NCI-H2171 treated with DMSO at 0.1 percent for 48 hours (cell line): Measurements from ENCODE around the gene SLCO2B1.

ENCODE experiments used
- DNase-seq: peaks from one replicate; lab custom pipeline; 2025; lab: John Stamatoyannopoulos, UW

Gene SLCO2B1

DNA sequence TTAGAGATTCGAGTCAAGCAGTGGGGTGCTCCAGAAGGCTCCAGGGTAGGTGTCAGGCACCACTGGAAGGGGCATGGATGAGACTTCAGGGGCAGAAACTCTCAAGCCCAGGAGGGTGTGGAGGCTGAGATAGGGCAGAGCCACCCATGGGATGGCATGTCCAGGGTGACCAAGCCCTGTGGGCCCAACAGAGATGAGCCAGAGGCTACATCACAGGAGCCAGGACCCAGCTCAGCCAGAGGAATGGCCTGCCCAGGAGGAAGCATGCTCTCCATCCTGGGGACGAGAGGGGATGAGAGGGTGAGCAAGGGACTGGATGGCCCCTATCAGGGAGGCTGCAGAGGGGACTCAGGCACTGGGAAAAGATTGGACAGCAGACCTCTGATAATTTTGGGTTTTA, 42.8 kb downstream of the SLCO2B1 start:
- no peak for DNase-seq

DNA sequence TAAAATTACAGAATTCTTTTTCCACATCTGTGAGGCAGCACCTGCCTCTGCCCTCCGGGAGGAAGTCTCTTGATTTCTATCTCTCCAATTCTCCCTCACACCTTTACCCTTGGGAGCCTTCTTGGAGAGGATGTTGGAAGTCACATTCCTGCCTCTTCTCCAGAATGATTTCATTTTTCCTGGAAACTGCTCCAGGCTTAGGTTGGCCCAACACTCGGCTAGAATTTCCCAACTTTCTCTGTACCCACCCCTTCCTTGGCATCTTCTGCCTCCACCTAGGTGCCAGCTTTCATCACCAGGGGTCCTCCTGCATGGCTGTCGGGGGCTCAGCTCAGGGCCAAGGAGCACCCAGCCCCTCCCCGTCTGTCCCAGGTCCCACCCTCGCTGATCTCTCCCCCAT, 43.2 kb downstream of the SLCO2B1 start:
- no peak for DNase-seq

DNA sequence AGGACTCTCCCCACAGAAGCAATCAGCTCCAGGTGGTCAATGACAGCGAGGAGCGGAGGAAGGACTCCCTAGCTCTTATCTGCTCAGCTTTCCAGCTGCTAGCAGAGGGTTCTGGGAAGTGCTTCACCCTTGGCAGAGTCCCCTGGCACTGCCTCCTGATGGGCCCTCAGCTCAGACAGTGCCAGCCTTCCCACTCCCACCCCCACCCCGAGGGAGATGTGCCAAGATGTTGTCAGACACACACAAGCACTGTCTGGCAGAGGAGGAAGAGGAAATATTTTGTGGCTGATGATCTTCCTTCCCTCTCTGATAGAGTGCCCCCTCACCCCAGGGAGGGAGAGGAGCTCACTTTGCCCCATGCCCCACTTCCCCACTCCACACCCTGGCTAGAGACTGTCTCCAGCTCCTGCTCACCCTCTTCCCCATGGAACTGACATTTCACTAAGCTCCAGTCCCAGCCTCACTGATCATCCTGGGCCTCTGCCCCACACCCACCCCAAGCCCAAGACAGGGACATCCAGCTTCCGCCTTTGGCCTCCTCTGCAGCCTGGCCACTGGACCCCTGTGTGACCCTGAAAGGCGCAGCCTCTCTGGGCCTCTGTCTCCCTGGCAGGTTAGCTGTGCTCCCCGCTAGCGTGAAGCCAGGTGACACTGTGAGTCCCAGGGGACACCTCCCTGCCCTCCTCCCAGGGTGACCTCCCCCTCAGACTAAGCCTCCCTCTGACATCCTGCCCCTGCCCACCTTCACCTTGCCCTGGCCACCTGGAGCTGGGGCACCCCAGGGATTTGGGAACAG, 44.5 kb downstream of the SLCO2B1 start:
- peak; percentile 11 for DNase-seq

DNA sequence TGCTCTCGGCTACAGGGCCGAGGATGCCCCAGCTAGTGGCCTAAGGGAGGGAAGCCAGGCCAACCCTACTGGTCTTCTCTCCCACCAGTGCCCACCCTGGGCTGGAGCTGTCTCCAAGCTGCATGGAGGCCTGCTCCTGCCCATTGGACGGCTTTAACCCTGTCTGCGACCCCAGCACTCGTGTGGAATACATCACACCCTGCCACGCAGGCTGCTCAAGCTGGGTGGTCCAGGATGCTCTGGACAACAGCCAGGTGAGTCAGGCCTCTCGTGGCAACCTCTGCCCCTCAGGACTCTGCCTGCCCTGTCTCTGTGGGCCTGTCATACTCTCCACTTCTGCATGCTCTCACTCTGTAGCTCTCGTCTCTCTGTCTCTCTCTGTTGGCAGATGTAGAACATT, 45.5 kb downstream of the SLCO2B1 start:
- no peak for DNase-seq

DNA sequence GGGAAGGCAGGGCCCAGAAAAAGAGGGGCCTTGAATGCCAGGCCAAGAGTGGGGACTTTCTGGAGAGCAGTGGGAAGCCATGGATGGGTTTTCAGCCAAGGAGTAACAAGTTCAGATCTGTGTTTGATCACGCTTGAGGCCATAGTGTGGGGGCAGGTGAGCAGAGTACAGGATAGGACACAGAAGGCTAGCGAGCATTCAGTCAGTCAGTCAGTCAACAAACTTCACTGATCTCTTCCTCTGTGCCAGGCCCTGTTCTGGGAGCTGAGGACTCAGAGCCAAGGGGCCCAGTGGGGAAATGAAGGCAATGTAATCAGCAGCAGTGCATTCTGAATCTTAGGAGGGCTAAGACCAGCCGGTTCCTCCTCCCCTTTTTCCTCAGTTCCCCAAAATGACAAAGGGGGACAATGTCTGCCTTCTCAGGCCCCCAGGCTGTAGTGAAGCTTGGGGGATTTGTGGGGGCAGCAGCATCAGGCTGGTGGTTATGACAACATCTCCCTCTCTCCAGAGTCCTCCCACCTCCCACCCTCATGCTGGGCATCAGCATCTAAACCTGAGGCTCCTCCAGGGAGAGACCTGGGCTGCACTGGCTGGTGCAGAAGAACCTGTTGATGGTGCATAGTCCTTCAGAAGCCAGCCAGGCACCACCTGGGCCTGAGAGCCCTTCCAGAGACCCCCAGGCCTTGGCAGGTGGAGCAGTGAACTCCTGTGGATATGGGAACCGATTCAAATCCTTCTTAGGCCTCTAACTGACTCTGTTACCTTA, 46.8 kb downstream of the SLCO2B1 start:
- DNase-seq: no peak

DNA sequence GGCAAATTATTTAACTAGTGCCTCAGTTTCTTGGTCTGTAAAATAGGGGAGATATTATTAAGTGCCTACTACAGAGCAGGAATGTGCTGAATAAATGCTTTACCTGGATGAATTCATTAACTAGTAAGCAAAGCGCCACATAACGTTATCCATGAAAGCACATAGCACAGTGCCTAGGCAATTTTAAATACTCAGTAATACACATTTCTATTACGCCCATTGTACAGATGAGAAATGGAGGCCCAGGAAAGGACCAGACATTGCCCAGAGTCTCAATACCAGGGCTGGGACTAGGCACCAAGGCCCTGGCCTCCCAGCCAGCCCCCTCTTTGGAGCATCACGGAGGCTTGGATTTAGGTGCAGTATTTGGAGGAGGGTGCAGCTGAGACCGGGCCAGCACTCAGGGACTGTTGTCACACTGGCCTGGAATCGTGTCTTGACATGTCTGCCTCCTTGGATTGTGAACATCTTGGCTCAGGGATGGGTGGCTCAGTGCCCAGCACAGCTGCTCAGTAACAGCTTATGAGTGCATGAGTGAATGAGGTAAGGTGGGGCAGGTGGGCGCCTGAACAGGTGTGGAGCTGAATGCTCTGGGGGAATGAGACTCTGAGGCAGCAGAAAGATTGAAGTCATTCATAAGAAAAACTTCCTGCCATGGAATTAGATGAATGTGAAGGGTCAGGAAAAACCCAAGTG, 47.5 kb downstream of the SLCO2B1 start:
- DNase-seq: peak; percentile 86

DNA sequence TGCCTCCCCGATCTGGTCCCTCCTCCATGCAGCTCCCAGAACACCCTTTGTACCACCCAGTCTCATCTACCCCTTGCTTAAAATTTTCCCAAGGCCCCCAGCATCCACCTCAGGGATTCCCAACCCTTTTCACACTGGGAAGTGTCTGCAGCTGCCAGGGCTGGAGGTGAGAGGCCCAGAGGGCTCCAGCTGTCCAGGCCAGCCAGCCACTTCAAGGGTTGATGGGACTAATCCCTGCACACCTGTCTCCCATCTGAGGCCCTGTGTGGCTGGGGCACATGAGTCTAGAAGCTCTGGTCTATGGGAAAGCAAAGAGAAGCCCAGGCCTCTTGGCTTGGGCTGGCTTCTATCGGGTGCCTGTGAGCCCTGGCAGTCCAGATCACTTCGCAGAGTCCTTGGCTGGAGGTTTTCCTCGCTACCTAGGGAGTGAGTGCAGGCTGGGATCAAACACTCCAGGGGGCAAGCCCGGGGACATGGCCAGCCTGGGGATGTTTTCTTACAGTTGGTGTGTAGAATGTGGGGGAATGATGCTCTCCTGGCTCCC, 48.6 kb downstream of the SLCO2B1 start:
- peak; percentile 49 for DNase-seq

DNA sequence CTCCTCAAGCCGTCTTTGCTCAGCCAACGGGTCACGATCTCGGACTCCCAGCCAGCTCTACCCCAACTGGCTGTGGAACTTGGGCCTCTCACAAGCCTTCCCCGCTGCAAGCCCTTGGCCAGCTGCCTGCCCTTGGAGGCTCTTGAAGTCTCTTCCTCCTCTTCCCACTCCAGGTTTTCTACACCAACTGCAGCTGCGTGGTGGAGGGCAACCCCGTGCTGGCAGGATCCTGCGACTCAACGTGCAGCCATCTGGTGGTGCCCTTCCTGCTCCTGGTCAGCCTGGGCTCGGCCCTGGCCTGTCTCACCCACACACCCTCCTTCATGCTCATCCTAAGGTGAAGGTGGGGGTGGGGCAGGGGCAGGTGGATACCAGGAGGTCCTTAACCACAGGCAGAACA, 49.1 kb downstream of the SLCO2B1 start:
- DNase-seq: no peak

DNA sequence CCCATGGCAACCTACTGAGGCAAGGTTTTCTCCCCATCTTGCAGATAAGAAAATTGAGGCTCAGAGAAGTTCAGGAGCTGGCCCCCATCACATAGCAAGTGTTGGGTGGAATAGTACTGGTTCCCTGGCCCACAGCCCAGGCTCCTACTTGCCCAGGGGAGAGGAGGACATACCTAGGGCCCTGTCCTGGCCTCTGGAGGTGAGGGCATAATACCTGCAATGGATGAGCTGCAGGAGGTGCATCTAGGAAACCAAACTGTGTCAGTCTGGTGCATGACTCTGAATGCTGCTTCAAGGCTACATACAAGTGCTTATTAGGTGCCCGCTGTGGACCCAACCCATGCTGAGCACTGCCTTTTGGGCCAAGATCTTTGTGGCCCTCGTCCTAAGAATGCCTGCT, 49.6 kb downstream of the SLCO2B1 start:
- no peak for DNase-seq

DNA sequence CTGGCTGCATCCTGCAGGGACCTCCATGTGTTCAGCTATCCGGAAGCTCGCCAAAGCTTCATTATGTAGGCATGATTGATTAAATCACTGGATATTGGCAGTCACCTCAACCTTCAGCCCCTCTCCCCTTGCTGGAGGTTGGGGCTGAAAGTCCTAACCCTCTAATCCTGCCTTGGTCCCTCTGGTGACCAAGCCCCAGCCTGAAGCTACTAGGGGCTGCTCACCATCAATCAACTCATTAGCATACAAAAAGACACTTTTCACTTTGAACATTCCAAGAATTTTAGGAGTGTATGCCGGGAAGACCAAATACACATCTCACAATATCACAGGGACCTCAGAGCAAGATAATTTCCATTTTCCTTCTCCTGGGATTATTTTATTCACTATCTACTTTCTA, 50.9 kb downstream of the SLCO2B1 start:
- no peak for DNase-seq

DNA sequence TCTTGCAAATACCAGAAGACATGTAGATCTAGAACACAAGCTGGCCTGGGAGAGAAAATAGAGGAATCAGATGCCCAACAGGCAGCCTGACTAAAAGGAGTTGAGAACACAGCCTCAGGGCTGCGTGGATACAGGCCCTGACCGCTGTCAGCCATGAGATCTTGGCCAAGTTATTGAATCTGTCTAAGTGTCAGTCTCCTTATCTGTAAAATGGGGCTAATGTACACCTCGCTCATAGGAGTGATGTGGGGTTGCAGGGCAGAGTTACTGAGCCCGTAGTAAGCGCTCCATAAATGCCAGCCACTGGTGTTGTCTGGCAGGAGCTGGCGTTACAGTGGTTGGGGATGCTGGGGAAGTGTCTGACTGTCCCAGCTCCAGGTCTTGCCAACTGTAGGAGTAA, 51.3 kb downstream of the SLCO2B1 start:
- DNase-seq: no peak

DNA sequence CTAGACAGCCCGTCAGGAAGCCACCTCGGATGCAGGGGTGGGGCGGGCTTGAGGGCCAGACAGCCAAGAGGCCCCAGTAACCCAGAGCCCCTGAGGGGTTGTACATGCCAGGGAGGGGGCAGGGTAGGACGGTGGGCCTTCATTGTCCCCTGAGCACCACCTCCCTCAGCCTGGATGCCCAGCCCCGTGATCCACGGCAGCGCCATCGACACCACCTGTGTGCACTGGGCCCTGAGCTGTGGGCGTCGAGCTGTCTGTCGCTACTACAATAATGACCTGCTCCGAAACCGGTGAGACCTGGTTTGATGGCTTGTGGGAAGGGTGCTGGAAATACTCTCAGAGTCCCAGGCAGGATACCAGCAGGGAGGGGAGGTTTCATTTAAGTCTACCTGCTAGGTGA, 52.2 kb downstream of the SLCO2B1 start:
- no peak for DNase-seq

DNA sequence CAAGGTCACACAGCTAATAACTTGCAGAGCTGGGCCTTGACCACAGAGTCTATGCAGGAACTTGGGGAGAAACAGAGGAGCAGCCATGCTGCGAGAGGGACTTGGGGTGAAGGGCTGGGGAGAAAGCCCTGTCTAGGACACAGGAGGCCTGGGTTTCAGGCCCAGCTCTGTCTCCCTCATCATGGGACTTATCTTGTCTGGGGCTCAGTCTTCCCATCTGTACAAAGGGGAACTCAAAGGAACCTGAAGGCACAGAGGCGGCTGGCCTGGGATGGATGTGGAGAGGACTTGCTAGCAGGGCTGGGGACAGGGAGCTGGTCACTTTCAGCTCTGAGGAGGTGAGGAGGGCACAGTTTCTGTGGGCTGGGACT, 52.7 kb downstream of the SLCO2B1 start:
- no peak for DNase-seq

DNA sequence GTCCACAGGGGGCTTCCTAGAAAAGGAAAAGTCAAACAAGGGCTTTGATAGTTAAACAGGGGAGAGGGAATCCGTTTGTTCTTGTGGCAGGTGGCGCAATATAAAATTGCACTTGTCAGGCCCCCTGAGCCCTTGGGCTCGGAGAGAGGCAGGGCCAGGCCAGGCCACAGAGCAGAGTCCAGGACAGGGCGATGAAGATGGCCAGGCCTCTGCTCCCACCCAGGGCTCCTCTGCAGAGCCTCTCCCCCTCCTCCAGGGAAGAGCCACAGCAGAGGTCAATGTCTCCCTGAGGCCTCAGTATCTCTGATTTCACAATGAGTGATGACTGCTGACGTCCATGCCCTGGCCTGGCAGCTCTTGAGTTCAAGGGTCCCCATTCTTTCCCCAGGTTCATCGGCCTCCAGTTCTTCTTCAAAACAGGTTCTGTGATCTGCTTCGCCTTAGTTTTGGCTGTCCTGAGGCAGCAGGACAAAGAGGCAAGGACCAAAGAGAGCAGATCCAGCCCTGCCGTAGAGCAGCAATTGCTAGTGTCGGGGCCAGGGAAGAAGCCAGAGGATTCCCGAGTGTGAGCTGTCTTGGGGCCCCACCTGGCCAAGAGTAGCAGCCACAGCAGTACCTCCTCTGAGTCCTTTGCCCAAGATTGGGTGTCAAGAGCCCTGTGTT, 53.2 kb downstream of the SLCO2B1 start:
- DNase-seq: no peak

DNA sequence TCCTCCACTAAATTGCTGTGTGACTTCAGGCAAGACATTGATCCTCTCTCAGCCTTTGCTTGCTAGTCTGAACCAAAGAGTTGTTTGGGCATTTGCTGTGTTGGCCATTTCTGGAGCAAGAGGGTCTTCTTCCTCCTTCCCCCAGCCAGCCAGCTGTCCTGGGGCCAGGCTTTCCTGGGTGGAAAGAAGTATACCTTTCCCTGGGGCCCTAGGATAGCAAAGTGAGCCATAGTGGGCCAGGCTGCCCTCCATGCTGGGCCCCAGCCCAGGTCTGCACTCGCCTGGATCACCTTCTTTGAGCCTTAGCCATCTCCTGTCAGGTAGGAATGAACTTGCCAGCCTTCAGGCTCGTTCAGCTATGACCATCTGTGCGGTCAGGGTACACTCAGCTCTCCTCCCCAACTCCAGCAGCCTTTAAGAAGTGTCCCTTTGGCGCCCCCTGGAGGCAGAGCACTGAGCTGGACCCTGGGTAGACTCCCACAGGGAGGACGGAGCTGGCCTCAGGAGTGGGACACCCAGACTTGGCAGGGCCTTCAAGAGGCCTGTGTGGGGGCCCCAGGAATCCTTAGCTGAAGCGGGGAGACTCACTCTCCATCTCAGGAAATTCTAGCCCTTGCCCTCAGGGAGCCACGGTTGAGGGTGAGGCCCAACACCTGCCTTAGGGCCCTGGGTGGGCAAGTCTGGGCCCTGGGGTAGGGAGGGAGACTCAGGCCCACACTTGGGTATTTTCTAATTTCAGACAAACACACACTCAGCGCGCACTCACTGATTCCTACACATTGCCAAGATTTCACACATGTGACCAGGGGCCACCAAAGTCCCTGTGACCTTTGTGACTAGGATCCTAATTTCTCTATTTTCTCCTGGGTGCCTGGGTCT, 54.0 kb downstream of the SLCO2B1 start:
- peak; percentile 9 for DNase-seq

DNA sequence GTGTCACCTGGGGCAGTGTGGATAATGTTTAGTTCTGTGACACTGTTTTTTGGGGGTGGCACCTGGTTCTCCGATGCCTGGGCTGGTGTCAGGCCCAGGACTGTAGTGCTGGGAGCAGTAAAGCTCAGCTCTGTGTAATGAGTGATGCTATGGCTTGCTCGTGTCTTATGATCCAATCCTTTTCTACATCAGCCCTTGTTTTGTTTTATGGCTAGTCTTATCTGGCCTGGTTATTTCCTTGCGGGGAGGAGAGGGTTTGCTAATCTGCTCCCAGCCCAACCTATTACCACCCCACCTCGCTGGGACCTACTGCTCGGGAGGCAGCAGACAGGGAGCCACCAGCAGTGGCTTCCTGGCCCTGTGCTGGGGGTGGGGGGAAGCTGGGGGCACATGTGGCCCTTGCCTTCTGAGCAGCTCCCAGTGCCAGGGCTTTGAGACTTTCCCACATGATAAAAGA, 54.7 kb downstream of the SLCO2B1 start:
- no peak for DNase-seq

DNA sequence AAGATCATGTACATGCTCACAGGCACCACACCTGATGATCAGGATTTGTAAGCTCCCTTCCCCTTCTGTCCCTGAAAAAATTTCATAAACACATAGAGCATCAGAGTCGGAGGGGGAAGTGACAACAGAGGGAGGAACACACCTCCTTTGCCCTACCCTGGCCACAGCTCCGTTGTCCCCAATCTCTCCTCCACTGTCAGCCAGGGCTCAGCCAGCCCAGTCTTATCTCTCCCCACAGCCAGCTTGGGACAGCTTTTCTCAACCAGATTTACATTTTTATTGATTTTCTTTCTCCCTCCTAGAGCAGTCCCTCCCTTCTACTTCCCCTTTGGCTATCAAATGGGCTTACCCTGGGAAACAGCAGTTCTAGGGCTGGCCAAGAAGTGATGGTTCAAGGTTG, 57.5 kb downstream of the SLCO2B1 start:
- DNase-seq: no peak

DNA sequence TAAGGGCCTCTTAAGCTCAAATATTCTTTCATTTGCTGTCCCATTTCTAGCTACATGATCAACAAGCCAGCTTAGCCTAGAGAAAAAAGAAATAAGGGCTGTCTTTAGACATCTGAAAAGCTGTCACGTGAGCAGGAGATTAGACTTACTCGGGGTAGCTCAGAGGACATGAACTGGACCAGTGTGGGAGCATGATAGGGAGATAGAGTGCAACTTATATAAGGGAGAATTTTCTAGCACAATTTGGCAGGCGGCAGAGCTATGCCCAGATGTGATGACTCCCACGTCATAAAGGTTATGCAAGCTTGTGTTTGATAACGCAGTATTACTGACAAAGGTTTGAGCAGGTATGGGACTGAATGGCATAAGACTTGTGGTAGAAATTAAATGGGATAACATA, 61.5 kb downstream of the SLCO2B1 start:
- no peak for DNase-seq

DNA sequence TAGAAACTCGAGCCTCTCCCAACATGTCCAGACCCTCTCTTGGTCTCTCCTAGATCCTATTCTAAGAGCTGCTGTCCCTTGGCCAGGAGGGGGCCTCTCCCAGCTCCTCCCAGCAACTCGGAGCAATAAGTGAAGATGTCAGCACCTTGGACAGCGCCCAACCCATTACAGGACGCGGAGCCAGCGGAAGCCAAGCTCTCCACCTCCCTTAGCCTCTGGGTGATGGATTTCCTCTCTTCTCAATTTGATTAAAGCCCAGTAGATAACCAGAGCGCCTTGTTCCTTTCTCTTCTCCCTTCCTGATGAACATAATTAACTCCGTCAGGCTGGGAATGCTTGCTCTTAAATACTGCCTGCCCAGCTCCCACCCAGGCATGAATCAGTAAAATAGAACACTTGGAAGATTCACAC, 63.5 kb downstream of the SLCO2B1 start:
- DNase-seq: no peak

DNA sequence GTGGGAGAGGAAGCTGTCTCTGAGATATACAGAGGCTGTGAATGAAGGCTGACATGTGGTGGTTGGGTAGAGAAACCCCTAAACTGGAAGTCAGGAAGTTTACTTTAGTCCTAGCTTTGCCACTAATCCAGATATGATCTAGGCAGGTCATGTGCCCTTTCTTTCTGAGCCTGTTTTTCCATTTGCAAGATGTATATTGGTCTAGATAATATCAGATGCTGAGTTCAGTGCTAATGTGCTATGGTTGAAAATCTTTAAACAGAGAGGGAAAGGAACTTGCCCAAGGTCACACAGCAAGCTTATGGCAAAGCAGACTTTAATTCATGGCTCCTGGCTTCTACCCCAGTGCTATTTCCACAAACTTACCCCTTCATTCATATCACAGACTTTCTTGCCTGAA, 63.9 kb downstream of the SLCO2B1 start:
- no peak for DNase-seq

DNA sequence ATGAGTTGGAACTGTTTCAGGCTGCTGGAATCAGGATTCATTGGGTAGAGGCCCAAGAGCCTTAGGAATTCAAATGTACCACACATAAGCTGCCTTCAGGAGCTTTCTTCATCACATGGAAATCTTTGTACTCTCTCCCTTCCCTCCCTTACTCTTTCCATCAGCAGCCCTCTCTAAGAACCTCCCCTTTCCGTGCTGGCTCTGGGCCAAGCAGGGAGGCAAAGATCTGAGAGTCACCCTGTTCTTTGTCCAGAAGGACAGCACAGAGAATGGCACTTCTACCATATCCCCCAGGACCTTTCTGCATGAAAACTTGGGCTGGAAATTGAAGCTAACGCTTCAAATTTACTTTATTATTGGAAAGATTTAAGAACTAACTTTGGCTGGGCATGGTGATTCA, 69.0 kb downstream of the SLCO2B1 start:
- DNase-seq: no peak
